Activated gamma-delta T cell treated with Interleukin-2 at 50 U/mL for 16 hours (primary cell): ENCODE measurements around the gene DNAJC3.
"Not testable (repeated sequence)": the region's sequence is repeated elsewhere in the genome, so short reads cannot be mapped to it uniquely, and the experiment has no call there.

Experiments used
- DNase-seq: peaks from one replicate; pipeline ENCODE4 v3.0.0-alpha.2; 2020

DNAJC3 gene, protein sequence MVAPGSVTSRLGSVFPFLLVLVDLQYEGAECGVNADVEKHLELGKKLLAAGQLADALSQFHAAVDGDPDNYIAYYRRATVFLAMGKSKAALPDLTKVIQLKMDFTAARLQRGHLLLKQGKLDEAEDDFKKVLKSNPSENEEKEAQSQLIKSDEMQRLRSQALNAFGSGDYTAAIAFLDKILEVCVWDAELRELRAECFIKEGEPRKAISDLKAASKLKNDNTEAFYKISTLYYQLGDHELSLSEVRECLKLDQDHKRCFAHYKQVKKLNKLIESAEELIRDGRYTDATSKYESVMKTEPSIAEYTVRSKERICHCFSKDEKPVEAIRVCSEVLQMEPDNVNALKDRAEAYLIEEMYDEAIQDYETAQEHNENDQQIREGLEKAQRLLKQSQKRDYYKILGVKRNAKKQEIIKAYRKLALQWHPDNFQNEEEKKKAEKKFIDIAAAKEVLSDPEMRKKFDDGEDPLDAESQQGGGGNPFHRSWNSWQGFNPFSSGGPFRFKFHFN

DNA sequence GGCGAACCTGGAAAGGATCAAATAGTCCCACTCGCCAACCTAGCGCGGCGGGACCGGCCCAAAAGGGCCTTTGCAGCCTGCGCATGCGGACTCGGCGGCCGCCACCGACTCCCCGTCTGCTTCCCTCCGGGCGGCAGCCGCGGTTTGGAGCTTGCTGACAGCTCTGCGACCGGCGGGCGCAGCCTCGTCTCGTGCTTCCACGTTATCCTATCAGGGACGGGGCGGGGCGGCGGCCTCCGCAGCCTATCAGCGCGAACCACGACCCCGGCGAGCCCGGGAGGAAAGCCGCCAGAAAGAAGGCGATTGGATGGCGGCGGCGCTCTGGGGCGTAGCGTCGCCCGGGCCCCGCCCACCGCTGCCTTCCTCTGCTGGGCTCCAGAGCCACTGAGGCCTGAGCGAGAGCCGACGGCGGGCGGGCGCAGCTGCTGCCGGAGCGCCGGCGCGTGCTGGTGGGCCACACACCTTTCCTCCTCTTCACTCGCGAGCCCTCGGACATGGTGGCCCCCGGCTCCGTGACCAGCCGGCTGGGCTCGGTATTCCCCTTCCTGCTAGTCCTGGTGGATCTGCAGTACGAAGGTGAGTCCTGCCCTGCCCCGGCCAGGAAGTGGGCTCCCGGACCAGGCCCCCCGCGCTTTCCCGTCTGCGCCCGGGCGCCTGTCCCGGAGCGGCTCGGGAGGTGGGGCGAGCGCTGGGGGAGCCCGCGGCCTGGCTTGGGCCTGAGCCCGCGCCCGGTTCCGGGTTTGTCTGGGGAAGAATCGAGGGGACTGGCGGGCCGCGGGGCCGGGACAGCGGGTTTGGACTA, at the start of gene DNAJC3:
DNAJC3 (plus strand) TSS at position 378 of the 802 bp plus-strand sequence; CDS start at position 495, 117 bp downstream.
- DNase-seq, result peak; percentile 97

DNA sequence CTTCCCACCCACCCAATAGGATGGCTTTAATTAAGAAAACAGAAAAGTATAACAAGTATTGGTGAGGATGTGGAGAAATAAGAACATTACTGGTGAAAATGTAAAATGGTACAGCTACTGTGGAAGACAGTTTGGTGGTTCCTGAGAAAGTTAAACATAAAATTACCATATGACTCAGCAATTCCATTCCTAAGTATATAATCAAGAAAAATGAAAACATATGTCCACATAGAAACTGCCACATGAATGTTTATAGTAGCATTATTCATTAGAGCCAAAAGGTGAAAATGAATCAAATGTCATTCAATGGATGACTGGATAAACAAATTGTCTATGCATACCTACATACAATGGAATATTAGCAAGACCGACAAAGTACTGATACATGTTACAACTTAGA, 49.3 kb upstream of the DNAJC3 start:
- DNase-seq, result no peak

DNA sequence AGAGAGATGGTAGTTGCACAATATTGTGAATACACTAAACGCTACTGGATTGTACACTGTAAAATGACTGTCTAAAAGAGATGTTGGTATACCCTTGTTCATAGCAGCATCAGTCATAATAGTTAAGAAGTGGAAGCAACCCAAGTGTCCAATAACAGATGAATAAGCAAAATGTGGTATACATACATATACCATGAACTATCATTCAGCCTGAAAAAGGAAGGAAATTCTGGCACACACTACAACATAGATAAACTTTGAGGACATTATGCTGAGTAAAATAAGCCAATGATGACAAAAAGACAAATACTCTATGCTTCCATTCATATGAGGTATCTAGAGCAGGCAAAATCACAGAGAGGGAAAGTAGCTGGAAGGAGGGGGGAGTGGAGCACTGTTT, 48.5 kb upstream of the DNAJC3 start:
- no peak for DNase-seq

DNA sequence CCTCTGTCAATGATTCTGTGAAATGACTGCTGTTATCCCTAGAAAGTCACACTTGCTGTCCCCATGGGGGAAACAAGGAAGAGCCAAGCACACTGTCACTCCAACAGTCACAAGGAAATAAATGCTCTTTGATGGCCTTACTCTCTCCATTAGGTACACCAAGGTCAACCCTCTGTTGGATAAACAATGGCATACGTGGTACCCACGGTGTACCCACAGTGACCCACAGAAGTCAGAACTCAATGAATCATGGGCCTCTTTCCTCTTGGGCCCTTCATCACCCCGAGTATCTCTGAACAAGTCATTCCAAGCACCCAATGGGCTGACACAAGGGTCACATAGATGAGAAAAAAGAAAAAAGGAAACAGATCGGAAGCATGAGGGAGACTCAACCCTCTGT, 47.9 kb upstream of the DNAJC3 start:
- DNase-seq, result no peak

DNA sequence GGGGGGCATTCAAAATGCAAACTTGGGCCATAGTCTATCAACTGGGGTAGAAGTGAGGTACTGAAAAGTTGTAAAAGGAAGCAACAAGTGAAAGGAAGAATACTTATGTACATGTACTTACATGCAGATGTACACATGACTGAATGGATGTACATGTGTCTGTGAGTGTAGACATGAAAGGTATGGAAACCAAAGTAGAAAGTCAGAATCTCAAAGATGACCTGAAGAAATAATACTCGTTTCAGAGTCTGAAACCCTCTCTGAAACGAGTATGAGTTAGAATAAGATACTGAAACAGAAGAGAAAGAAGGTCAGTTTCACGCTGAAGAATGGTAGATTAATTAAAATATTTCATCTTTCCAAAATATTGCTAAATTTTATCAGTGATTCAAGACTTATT, 46.3 kb upstream of the DNAJC3 start:
- DNase-seq, result no peak

DNA sequence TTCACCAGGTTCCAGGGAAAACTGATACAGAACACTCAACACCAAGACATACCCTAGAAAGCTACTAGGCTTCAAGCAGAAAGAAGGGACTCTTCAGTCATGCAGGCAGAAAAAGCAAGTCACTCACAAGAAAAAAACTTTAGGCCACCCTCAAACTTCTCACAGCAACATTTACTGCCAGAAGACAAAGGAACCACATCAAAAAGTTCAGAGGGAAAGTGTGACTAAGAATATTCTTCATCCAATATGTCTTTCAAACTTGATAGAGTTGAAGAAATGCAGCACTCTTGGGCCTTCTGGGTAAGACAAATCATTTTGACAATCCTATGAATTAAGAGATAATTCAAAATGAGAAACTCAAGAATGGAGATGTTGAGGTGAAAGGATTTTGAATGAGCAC, 40.1 kb upstream of the DNAJC3 start:
- no peak for DNase-seq

DNA sequence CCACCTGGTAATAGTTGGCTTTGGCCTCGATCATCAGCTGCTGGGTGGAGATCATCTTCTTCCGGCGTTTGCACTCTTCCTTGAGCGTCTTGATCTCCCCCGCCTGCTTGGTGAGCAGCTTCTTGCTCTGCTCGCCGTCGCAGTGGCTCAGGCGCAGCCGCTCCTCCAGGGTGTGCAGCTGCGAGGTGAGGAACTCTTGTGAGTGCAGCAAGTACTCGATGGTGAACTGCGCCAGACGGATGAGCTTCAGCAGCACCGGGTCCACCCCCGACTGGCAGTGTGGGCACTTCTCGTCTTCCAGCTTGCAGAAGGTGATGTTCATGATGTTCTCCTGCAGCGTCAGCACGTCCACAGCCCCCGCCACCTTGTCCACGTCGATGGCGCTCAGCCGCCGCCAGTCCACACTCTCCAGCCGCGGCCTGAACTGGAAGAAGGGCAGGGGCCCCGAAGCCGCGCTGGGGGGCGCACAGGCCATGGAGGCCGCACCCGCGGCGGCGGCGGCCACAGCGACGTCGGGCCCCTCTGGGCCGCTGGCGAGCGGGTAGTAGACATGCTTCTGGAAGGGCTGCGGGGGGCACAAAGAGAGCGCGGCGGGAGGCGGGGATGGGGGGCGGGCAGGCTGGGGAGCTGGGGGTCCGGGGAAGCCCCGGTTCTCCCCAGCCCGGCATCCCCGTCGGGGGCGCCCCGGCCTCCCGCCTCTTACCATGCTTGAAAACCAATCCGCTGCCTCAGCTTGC, 35.5 kb upstream of the DNAJC3 start:
- DNase-seq, result no peak

DNA sequence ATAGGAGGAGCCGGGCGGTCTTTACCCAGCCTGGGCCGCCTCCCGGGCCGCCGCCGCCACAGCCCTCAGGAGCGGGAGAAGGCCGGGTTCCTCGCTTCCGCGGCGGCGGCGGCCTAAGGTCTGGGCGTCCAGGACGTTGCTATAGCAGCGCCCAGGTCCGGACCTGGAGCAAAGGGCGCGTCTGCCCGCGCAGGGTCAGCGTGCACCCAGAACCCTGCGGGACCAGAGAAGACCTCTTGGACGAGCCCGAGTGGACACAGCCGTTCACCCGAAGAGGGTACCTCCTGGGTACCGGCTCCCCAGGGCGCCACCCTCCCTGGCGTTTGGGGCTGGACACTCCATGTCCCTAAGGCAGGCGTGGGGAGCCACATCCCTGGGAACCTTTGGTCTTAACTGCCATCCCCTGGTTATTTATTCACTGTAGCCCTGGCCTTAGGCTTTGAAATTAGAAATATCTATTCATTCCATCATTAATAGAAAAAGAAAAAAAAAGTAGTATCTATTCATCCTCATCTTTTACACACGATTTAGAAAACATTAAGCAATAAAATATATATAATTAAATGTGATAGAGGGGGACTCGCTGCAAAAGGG, 34.8 kb upstream of the DNAJC3 start:
- no peak for DNase-seq

DNA sequence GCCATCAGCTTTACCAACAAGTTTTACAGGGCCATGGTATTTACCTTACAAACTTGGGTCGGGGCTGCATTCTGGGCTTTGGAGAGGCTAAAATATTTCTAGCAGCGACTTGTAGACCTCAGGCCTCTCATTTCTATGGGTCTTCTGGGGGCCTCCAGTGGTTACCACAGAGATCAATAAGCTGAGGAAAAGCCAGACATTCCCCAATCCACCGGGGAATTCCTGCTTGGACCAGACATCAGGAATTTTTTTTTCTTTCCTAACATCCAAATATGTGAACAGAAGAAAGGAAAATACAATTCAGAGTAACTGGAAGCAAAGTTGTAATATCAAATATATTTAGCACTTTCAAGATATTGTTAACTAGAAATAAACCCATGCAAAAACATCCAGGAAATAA, 33.9 kb upstream of the DNAJC3 start:
- DNase-seq, result no peak

DNA sequence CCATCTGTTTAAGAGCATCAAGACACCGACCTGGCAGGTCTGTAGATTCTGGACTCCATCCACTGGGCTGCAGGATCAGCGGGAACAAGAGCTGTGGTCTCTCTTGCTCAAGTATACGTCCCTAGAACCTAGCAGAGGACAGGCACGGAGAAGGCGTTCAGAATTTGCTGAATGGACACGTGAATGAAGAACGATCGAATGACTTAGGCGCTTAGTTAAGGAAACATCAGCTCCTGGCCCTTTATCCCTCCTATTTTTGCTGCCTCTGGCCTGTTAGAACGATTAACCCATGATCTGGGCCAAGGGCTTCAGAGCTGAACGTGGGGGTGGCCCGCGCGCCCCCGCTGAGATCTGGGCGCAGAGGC, 33.4 kb upstream of the DNAJC3 start:
- no peak for DNase-seq

DNA sequence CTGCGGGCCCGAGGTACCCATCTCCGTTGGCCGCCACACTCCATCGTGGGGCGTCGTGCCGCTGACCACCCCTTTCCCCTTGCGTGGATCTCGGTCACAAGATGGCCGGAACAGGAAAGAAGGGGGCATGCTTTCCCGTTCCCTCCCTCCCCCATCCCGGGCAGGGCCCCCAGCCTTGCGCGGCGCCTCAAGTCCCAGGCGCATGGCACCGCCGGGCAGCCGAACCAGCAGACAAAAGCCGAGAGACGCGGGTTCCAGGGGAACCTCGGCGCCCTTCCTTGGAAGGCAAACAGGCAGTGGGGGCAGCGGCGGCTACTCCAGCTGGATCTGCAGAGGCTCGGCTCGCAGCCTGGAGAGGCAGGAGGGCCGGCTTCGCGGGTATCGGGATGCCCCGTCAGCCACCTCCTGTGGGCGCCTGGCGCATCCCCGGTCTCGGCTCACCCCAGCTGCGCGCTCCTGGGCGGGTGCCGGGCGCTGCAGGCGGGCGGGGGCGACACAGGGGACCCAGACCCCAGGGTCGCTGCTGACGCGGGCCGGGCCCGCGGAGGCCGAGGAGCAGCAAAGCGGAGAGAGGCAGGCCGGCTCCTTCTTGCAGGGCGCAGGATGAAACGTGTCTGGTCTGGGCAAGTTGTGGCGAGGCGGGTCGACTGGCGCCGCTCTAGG, 32.9 kb upstream of the DNAJC3 start:
- DNase-seq, result no peak

DNA sequence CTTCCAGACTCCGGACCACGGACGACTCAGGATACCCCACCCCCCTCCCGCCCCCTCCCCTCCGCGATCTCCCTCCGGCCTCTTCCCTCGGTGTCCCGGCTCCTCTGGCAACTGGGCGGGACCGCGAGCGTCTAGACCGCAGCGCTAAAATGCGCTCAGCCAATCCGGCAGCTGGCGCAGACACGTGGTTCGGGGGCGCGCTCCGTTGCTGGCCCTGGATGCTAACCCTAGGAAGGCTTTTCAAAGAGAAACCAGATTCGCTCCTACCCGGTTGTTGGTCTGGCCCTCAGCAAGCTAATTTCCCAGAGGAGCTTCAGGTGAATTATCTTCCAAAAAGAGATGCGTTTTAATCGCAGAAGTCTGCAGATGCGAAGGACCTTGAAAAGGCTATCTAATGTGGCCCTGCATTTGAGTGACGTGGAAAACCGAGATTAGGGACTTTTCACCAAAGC, 32.3 kb upstream of the DNAJC3 start, which contains the start of gene DZIP1:
DZIP1 (minus strand) TSS at position 106 of the 452 bp plus-strand sequence. CDS start 2,677 bp downstream, outside the sequence.
- no peak for DNase-seq

DNA sequence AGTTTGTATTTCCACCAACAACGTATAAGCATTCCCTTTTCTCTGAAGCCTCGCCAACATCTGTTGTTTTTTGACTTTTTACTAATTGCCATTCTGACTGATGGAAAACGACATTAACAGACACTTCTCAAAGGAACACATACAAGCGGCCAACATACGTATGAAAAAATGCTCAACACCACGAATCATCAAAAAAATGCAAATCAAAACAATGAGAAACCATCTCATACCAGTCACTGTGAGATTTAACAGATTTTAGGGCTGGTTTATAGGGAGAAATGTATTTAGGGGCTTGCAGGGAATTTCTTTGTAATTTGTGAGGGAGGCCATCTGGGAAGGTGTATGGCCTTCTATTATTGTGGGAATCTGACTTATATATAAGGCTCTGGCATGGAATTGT, 29.6 kb upstream of the DNAJC3 start:
- no peak for DNase-seq

DNA sequence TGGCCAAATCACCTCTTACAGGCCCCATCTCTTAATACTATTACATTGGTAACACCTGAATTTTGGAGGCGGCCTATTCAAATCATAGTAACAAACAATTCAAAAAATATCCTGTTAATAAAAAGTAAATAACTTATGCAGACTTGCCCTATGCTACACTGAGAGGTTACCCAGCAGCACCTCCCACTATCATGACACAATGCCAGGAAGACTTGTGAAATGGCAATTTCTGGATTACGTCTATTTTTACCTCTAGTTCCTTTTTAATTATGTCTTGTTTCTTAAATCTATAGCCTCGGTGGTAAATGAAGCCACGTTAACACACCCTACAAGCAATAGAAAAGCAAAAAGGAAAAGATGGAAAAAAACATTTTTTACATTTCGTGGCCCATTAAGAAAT, 26.2 kb upstream of the DNAJC3 start:
- DNase-seq, result no peak

DNA sequence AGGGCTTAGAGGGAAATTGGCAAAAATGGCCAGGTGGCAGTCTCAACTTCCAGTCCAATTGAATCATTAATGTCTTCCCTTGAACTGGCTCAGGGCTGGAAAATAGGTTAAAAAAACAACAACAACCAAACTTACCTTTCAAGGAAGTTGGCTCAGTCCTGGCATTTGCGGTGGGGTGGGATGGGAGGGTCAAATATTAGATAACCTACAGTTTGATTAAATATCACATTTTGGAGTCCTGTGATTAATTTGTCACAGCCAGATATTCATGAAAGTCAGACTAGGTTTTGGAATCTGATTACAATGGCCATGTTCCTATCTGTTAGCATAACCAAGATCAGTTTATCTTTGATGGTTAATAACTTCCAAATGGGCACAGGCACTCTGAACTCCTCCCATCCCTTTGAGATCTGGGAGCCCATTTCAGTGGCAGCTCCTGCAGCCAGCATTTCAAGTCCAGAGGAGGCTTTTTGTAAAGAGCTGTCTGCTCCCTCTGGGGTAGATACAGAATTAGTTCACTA, 24.6 kb upstream of the DNAJC3 start:
- DNase-seq, result no peak

DNA sequence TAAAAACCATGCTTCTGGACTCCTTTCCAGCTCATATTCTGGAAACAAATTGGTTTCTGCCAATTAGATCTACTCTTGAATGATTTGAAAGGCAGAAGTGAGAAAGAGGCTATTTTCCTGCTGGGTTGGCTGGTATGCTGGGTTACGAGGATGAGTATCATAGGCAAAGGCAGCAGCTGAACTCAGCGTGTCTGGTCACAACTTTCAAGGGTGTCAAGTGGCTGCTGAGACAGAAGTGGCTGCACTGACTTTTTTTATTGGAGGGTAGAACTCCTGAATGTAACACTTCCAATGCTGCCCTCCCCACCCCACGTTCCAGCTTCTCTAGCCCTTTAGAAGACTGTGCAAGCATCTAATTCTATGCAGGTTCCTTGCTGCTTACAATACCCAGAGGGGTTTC, 24.1 kb upstream of the DNAJC3 start:
- DNase-seq, result no peak

DNA sequence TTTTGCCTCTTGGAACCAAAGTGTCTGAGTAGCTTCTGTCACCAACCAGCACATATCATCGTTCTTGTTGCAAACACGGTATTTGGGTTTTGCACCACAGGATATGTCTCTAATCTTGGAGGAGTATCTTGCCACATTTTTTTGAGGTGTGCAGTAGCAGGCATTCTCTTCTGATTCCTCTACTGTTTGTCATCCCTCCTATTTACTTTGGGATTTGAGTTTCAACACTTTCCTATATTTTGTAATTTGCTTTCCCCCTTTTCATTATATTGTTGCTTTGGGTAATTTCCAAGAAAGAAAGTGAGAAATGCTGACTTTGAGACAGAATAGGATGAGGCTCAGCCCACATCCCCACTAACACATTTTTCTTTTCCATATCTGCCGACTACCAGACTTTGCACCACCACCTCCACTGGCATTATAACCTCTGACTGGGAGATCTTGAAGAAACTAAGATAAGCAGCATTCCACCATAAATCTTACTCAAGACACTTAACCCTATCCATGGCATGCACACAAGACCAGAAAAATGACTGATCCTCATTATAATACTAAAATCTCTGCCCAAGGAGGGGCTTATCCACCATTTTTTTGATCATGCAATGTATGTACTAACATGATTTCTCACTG, 20.4 kb upstream of the DNAJC3 start:
- DNase-seq, result no peak

DNA sequence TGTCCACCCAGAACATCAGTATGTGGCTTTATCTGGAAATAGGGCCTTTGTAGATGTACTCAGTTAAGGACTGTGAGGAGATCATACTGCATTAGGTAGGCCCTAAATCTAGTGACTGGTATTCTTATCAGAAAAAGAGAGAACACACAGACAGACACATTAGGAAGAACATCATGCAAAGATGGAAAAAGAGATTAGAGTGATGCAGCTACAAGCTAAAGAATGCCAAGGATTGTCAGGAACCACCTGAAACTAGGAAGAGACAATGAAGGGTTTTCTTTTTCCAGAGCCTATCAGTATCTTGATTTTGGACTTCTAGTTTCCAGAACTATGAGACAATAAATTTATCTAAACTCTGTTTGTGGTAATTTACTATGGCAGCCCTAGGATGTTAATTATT, 17.4 kb upstream of the DNAJC3 start:
- DNase-seq, result no peak

DNA sequence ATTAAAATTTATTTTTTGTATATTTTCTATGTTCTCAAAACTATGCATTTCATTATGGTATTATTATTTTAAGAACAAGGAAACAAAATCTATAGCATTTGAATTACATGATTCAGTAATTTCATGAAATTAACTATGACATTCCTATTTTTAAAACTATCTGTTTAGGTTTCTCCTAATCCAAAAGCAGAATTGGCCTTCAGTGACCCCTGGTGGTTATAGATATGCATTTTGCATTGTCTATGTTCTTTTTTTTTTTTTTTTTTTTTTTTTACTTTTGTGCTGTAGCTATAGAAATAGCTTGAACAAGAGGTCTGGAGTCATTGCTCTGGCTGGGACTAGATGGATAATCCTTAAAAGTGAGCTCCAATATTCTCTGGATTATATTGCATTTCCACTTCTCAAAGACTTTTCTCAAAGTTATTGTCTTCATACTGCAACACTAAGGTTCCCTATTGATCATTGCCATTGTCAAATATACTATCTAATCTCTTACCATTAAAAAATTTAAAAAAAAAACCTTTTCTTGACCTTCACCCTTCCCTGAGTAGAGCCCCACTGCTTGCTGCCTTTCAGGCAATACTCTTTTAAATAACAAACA, 15.9 kb upstream of the DNAJC3 start:
- no peak for DNase-seq

DNA sequence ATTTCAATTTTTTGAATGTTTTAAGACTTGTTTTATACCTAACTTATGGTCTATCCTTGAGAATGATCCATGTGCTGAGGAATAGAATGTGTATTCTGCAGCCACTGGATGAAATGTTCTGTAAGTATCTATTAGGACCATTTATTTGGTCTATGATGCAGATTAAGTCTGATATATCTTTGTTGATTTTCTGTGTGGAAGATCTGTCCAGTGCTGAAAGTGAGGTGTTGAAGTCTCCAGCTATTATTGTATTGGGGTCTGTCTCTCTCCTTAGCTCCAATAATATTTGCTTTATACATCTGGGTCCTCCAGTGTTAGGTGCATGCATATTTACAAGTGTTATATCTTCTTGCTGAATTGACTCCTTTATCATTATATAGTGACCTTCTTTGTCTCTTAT, 9.7 kb upstream of the DNAJC3 start:
- DNase-seq, result not testable (repeated sequence)

DNA sequence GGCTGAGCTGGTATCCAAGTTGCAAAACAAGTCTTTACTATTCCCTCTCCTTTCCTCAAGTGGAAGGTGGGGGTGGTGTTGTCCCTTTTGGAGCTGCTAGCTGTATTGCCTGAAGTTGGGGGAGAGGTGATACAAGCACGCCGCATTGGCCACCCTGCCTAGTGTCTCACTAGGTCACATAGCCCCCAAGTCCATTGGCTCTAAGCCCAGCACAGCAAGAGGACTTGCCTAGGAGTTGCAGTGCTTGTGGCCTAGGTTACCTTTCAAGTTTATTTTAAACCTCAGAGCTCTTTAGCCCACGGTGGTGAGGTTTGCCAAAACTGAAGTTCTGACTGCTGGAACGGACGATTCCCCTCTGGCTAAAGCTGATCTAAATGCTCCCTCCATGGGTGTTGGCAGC, 5.3 kb upstream of the DNAJC3 start:
- no peak for DNase-seq
